Stimulated activated effector memory CD8-positive, alpha-beta T cell treated with anti-CD3 and anti-CD28 coated beads, Interleukin-12 subunit alpha, Interleukin-12 subunit beta, amount 100 ng/mL, for 72 hours (primary cell): Measurements from ENCODE around the gene INHA.

Experiments used
- ATAC-seq: fragments of 150-1000 bp; cut with Tn5 transposase; 2 replicates; pipeline ENCODE4 v1.10.0; 2021
- DNase-seq, 2 donors: peaks; one replicate each; pipeline ENCODE4 v3.0.0; 2021 to 2022; ENCODE audit warnings: low spot score in 2 of 2
- H3K27ac Mint-ChIP-seq: one replicate; pipeline ENCODE4 v1.8.0; 2022; ENCODE audit warnings: mild to moderate bottlenecking, mixed read lengths
- H3K36me3 Mint-ChIP-seq: one replicate; pipeline ENCODE4 v1.8.0; 2022; ENCODE audit warnings: mild to moderate bottlenecking, mixed read lengths
- H3K4me1 Mint-ChIP-seq: one replicate; pipeline ENCODE4 v1.8.0; 2022; ENCODE audit warnings: mixed read lengths
- H3K4me3 Mint-ChIP-seq: one replicate; pipeline ENCODE4 v1.8.0; 2022; ENCODE audit warnings: mild to moderate bottlenecking, mixed read lengths
- H3K9me3 Mint-ChIP-seq: one replicate; pipeline ENCODE4 v1.8.0; 2022; ENCODE audit warnings: mixed read lengths

The INHA gene

GRCh38 chr2:219574484-219575311 lies 2.6 kb downstream of the INHA start:
- no peaks in the 10 kb centered on the region for H3K36me3 Mint-ChIP-seq
- no peak overlapping the region for H3K4me3 Mint-ChIP-seq
- no peak overlapping the region for H3K27ac Mint-ChIP-seq
- no peaks in the 10 kb centered on the region for H3K9me3 Mint-ChIP-seq
- ATAC-seq (no peak), DNase-seq (no peak)
- H3K4me1 Mint-ChIP-seq, result no peaks in the 10 kb centered on the region

- Mint-ChIP-seq H3K4me3 (no peak overlapping the region), H3K36me3 (no peaks in the 10 kb centered on the region), H3K9me3 (no peaks in the 10 kb centered on the region), H3K27ac (no peak overlapping the region), H3K4me1 (no peaks in the 10 kb centered on the region)
- no peak for ATAC-seq
- DNase-seq, result no peak
Observed at GRCh38 chr2:219575566-219576504, 3.7 kb downstream of the INHA start.

GRCh38 chr2:219576505-219577388 lies 4.6 kb downstream of the INHA start:
- ATAC-seq, result peak; percentile 43
- H3K27ac Mint-ChIP-seq, result no peak overlapping the region
- H3K9me3 Mint-ChIP-seq, result no peaks in the 10 kb centered on the region

GRCh38 chr2:219578811-219579613 lies 6.9 kb downstream of the INHA start:
- H3K27ac Mint-ChIP-seq, result no peak overlapping the region
- H3K4me3 Mint-ChIP-seq, result no peak overlapping the region
- ATAC-seq, result no peak
- no peaks in the 10 kb centered on the region for H3K36me3 Mint-ChIP-seq
- no peak for DNase-seq
- no peaks in the 10 kb centered on the region for H3K4me1 Mint-ChIP-seq
- no peaks in the 10 kb centered on the region for H3K9me3 Mint-ChIP-seq

More at GRCh38 chr2:219576505-219577388, 4.6 kb downstream of the INHA start:
- H3K4me1 Mint-ChIP-seq, result no peaks in the 10 kb centered on the region
- no peaks in the 10 kb centered on the region for H3K36me3 Mint-ChIP-seq
- DNase-seq, result no peak
- no peak overlapping the region for H3K4me3 Mint-ChIP-seq

GRCh38 chr2:219581346-219581745 lies 9.2 kb downstream of the INHA start:
- Mint-ChIP-seq H3K27ac (no peak overlapping the region), H3K36me3 (no peaks in the 10 kb centered on the region), H3K9me3 (no peaks in the 10 kb centered on the region), H3K4me1 (no peaks in the 10 kb centered on the region), H3K4me3 (no peak overlapping the region)
- DNase-seq (no peak), ATAC-seq (no peak)

GRCh38 chr2:219591091-219591490 lies 19.0 kb downstream of the INHA start:
- Mint-ChIP-seq H3K27ac (no peak overlapping the region), H3K4me1 (no peaks in the 10 kb centered on the region)

GRCh38 chr2:219592736-219593135 lies 20.6 kb downstream of the INHA start:
- ATAC-seq (no peak), DNase-seq (no peak)
- Mint-ChIP-seq H3K36me3 (peaks cover 5% of the 10 kb centered on the region), H3K27ac (no peak overlapping the region), H3K4me3 (no peak overlapping the region), H3K4me1 (peaks cover 5% of the 10 kb centered on the region), H3K9me3 (no peaks in the 10 kb centered on the region)

More at GRCh38 chr2:219591091-219591490, 19.0 kb downstream of the INHA start:
- H3K9me3 Mint-ChIP-seq, result no peaks in the 10 kb centered on the region
- no peaks in the 10 kb centered on the region for H3K36me3 Mint-ChIP-seq
- DNase-seq (no peak), ATAC-seq (no peak)
- H3K4me3 Mint-ChIP-seq, result no peak overlapping the region

GRCh38 chr2:219593154-219593553 lies 21.0 kb downstream of the INHA start:
- no peak overlapping the region for H3K4me3 Mint-ChIP-seq

GRCh38 chr2:219595256-219595655 lies 23.1 kb downstream of the INHA start:
- Mint-ChIP-seq H3K27ac (no peak overlapping the region), H3K4me3 (no peak overlapping the region), H3K9me3 (no peaks in the 10 kb centered on the region), H3K36me3 (peaks cover 10% of the 10 kb centered on the region), H3K4me1 (peaks cover 23% of the 10 kb centered on the region)
- ATAC-seq (no peak), DNase-seq (no peak)

More at GRCh38 chr2:219593154-219593553, 21.0 kb downstream of the INHA start:
- Mint-ChIP-seq H3K27ac (no peak overlapping the region), H3K4me1 (peaks cover 8% of the 10 kb centered on the region), H3K9me3 (no peaks in the 10 kb centered on the region), H3K36me3 (peaks cover 9% of the 10 kb centered on the region)
- DNase-seq, result no peak
- no peak for ATAC-seq

GRCh38 chr2:219596954-219597551 lies 24.9 kb downstream of the INHA start:
- H3K4me3 Mint-ChIP-seq, result peak overlapping the region; percentile 86
- ATAC-seq (no peak), DNase-seq (no peak)
- peak overlapping the region; percentile 93 for H3K27ac Mint-ChIP-seq
- no peaks in the 10 kb centered on the region for H3K9me3 Mint-ChIP-seq
- H3K36me3 Mint-ChIP-seq, result peaks cover 20% of the 10 kb centered on the region
- H3K4me1 Mint-ChIP-seq, result peaks cover 23% of the 10 kb centered on the region

GRCh38 chr2:219597552-219598307 lies 25.6 kb downstream of the INHA start, which contains the start of gene STK11IP:
Gene STK11IP (plus strand): TSS chr2:219597857. CDS start chr2:219598120, 263 bp downstream.
- ATAC-seq (peak; percentile 92), DNase-seq (peak; percentile 75 to 96)
- peaks cover 23% of the 10 kb centered on the region for H3K4me1 Mint-ChIP-seq
- no peaks in the 10 kb centered on the region for H3K9me3 Mint-ChIP-seq
- peaks cover 26% of the 10 kb centered on the region for H3K36me3 Mint-ChIP-seq
- peak within 1 kb of the TSS; percentile 86 for H3K4me3 Mint-ChIP-seq
- H3K27ac Mint-ChIP-seq, result peak within 1 kb of the TSS; percentile 93

GRCh38 chr2:219598308-219599078 lies 26.4 kb downstream of the INHA start:
- Mint-ChIP-seq H3K4me3 (peak overlapping the region; percentile 86), H3K4me1 (peaks cover 23% of the 10 kb centered on the region), H3K9me3 (no peaks in the 10 kb centered on the region), H3K27ac (peak overlapping the region; percentile 93), H3K36me3 (peaks cover 34% of the 10 kb centered on the region)
- ATAC-seq (no peak), DNase-seq (no peak)
